Measurements from ENCODE around the gene LIF. TPM values are rescaled to one million over a fixed set of nuclear protein-coding genes. Genes with fewer than 3 reads are reported as not detected.

The LIF gene
- total RNA-seq, 1 experiment from 2014 or later, result 8.0 TPM

- Histone ChIP-seq H3K27me3 (replicated peaks; ENCODE audit: control insufficient read depth, insufficient read depth, low read length) (no peaks in the 10 kb centered on the region), H3K4me3 (ENCODE audit: low read depth, low read length) (peak overlapping the region; percentile 80), H3K9me3 (no peaks in the 10 kb centered on the region), H3K36me3 (ENCODE audit: control insufficient read depth, insufficient read depth, low read length) (no peaks in the 10 kb centered on the region), H3K4me1 (peaks cover 4% of the 10 kb centered on the region)
- ChIA-PET CTCF (interaction anchor here (0.6 to 4.4 kb wide), 32 partner anchors 10 to 303 kb away, joined by 3 to 106 read pairs (median 6); partner anchors contain the start of genes CCDC157, PES1, RNF215 and SEC14L2), POLR2A (interaction anchor here (0.5 to 1.2 kb wide), 8 partner anchors 10 to 102 kb away, joined by 3 to 14 read pairs (median 4); partner anchors contain the start of genes CCDC157, SF3A1 and TBC1D10A)
- Mint-ChIP-seq H3K36me3 (ENCODE audit: insufficient read depth, unreplicated experiment) (no peaks in the 10 kb centered on the region), H3K4me3 (ENCODE audit: unreplicated experiment) (peak overlapping the region; percentile 81), H3K27ac (ENCODE audit: unreplicated experiment) (peak overlapping the region; percentile 77), H3K27me3 (ENCODE audit: insufficient read depth, unreplicated experiment) (no peaks in the 10 kb centered on the region), H3K9me3 (ENCODE audit: unreplicated experiment) (no peaks in the 10 kb centered on the region), H3K4me1 (ENCODE audit: low read depth, unreplicated experiment) (peaks cover 11% of the 10 kb centered on the region)
- BruUV-seq (replicated peaks), result TSS peak; percentile 65
- TF ChIP-seq, protein P1, sequence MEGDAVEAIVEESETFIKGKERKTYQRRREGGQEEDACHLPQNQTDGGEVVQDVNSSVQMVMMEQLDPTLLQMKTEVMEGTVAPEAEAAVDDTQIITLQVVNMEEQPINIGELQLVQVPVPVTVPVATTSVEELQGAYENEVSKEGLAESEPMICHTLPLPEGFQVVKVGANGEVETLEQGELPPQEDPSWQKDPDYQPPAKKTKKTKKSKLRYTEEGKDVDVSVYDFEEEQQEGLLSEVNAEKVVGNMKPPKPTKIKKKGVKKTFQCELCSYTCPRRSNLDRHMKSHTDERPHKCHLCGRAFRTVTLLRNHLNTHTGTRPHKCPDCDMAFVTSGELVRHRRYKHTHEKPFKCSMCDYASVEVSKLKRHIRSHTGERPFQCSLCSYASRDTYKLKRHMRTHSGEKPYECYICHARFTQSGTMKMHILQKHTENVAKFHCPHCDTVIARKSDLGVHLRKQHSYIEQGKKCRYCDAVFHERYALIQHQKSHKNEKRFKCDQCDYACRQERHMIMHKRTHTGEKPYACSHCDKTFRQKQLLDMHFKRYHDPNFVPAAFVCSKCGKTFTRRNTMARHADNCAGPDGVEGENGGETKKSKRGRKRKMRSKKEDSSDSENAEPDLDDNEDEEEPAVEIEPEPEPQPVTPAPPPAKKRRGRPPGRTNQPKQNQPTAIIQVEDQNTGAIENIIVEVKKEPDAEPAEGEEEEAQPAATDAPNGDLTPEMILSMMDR (IDR thresholded peaks at IDR 0.05; ENCODE audit: insufficient read depth in 1 of 2, low read depth in 1 of 2, low read length in 1 of 2, severe bottlenecking in 1 of 2, unreplicated experiment in 1 of 2), result no peak
- DNase-seq, result no peak
- intact Hi-C loops (cut with micrococcal nuclease; ENCODE audit: unreplicated experiment), result loop anchor here (1.0 to 10.0 kb wide), 6 partner anchors 10 to 196 kb away; partner anchors contain the start of gene RNF215
Observed at GRCh38 chr22:30288419-30289140, 42.0 kb upstream of the LIF start.

- peak; percentile 90 to 91 for DNase-seq
- ChIA-PET POLR2A (interaction anchor here (0.5 to 1.2 kb wide), 5 partner anchors 11 to 101 kb away, joined by 3 to 14 read pairs (median 5); partner anchors contain the start of genes CCDC157, SF3A1 and TBC1D10A), CTCF (interaction anchor here (0.5 to 4.4 kb wide), 32 partner anchors 10 to 1370 kb away, joined by 3 to 106 read pairs (median 5); partner anchors contain the start of genes CCDC157, PES1, RNF215 and SEC14L2)
- H3K27me3 ChIP-seq (replicated peaks; ENCODE audit: control insufficient read depth, insufficient read depth, low read length), result no peaks in the 10 kb centered on the region
- Mint-ChIP-seq H3K36me3 (ENCODE audit: insufficient read depth, unreplicated experiment) (no peaks in the 10 kb centered on the region), H3K4me3 (ENCODE audit: unreplicated experiment) (peak overlapping the region; percentile 81), H3K27me3 (ENCODE audit: insufficient read depth, unreplicated experiment) (no peaks in the 10 kb centered on the region), H3K4me1 (ENCODE audit: low read depth, unreplicated experiment) (peaks cover 11% of the 10 kb centered on the region), H3K9me3 (ENCODE audit: unreplicated experiment) (no peaks in the 10 kb centered on the region), H3K27ac (ENCODE audit: unreplicated experiment) (peak overlapping the region; percentile 77)
- intact Hi-C loops (cut with micrococcal nuclease; ENCODE audit: unreplicated experiment), result loop anchor here (1.0 to 10.0 kb wide), 4 partner anchors 25 to 197 kb away; no protein-coding TSS in a partner anchor
- H3K4me1 ChIP-seq, result peaks cover 4% of the 10 kb centered on the region
- no peak overlapping the region for H3K4me3 ChIP-seq (ENCODE audit: low read depth, low read length)
- TF ChIP-seq, protein P1 (IDR thresholded peaks at IDR 0.05; ENCODE audit: insufficient read depth in 1 of 2, low read depth in 1 of 2, low read length in 1 of 2, severe bottlenecking in 1 of 2, unreplicated experiment in 1 of 2), result peak; percentile 59 to 74
- no TSS peak for BruUV-seq (replicated peaks)
- H3K36me3 ChIP-seq (ENCODE audit: control insufficient read depth, insufficient read depth, low read length), result no peaks in the 10 kb centered on the region; the same call in 1 of the 2 replicates
- no peaks in the 10 kb centered on the region for H3K9me3 ChIP-seq
Observed at GRCh38 chr22:30287648-30288418, 41.3 kb upstream of the LIF start.
